ENCODE measurements around the gene ASB1. TPM values are rescaled to one million over a fixed set of nuclear protein-coding genes. Genes with fewer than 3 reads are reported as not detected.

ASB1 gene
- total and polyA plus RNA-seq, 2 donors (not counting 1 experiment from before 2014, with no cell fraction given) = 31.9 to 50.7 TPM

- no peak for DNase-seq
- peaks cover under 1% of the 10 kb centered on the region for H3K4me1 Mint-ChIP-seq
- Histone ChIP-seq H3K27ac (ENCODE audit: low read length in 2 of 2) (no peak overlapping the region), H3K4me1 (ENCODE audit: control insufficient read depth in 2 of 2, insufficient read depth in 2 of 2, low read length in 2 of 2) (no peaks in the 10 kb centered on the region), H3K4me2 (replicated peaks; ENCODE audit: low read depth, low read length, poor library complexity, severe bottlenecking) (no peak overlapping the region), H3K27me3 (replicated peaks in 1 of 4; ENCODE audit: control extremely low read depth in 1 of 4, control insufficient read depth in 3 of 4, insufficient read depth in 4 of 4, low read length in 3 of 4) (peaks cover 0 to 3% (median 0%) of the 10 kb centered on the region in 4 experiments), H3K9ac (ENCODE audit: low read length) (no peak overlapping the region), H3K79me2 (ENCODE audit: control insufficient read depth, insufficient read depth, low read length) (no peaks in the 10 kb centered on the region), H2AFZ (ENCODE audit: insufficient read depth, low read depth, low read length, poor library complexity, severe bottlenecking) (no peak overlapping the region), H3K4me3 (ENCODE audit: control extremely low read depth in 1 of 5, extremely low read depth in 1 of 5, insufficient read depth in 1 of 5, low read depth in 2 of 5, low read length in 4 of 5) (no peak overlapping the region), H3K9me3 (ENCODE audit: control extremely low read depth in 1 of 3, control insufficient read depth in 2 of 3, insufficient read depth in 1 of 3, low read length in 2 of 3) (peaks cover 0 to 25% (median 14%) of the 10 kb centered on the region in 3 donors), H4K20me1 (ENCODE audit: control insufficient read depth, insufficient read depth, low read length, poor library complexity, severe bottlenecking) (no peaks in the 10 kb centered on the region), H3K36me3 (replicated peaks in 1 of 2; ENCODE audit: control extremely low read depth in 1 of 2, control insufficient read depth in 1 of 2, extremely low read depth in 1 of 2, insufficient read depth in 2 of 2, low read length in 1 of 2) (no peaks in the 10 kb centered on the region)
- intact Hi-C loops (cut with micrococcal nuclease) = no loop called here
- TF ChIP-seq CTCF (IDR thresholded peaks at IDR 0.05) (no peak), EZH2 (IDR thresholded peaks at IDR 0.05; ENCODE audit: borderline replicate concordance, insufficient read depth, low read depth, low read length, poor library complexity, severe bottlenecking) (no peak)
- no peaks in the 10 kb centered on the region for H3K27me3 Mint-ChIP-seq
- CTCF ChIA-PET = no interaction called here
- POLR2A ChIA-PET = no interaction called here
- WGBS (ENCODE audit: insufficient coverage) = 86% methylated on average over 3 of the region's 3 CpGs
- ATAC-seq (ENCODE audit: low read depth) = no peak
- H3K9me3 Mint-ChIP-seq (ENCODE audit: insufficient read depth) = peaks cover 14% of the 10 kb centered on the region
- H3K27ac Mint-ChIP-seq = no peak overlapping the region
- H3K4me3 Mint-ChIP-seq = no peak overlapping the region
These were observed 31.2 kb downstream of the ASB1 start for GRCh38 chr2:238457927-238458324.

DNA sequence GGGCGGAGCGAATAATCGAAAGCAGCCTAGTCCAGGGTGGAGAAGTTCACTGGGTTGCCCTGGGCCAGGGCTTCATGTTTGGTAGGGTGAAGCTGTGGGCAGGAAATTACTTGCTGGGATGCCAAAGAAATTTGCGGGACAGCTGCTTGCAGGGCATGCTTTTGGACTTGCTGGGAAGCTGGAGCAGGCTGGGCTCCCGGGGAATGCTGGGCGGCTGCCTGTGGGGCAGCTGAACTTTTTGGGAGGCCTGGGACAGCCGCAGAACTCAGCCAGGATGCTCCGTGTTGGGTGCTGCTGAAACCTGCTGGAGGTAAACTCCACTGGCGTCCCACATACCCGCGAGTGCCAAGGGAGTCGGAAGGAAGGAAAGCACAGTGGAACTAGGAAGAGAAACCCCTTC is 31.9 kb downstream of the ASB1 start:
- Mint-ChIP-seq H3K9me3 (ENCODE audit: insufficient read depth) (peaks cover 14% of the 10 kb centered on the region), H3K27me3 (no peaks in the 10 kb centered on the region), H3K4me1 (peaks cover 5% of the 10 kb centered on the region), H3K4me3 (no peak overlapping the region), H3K27ac (no peak overlapping the region)
- DNase-seq (no peak), ATAC-seq (ENCODE audit: low read depth) (no peak)
- no peaks in the 10 kb centered on the region for H3K79me2 ChIP-seq (ENCODE audit: control insufficient read depth, insufficient read depth, low read length)
- WGBS (ENCODE audit: insufficient coverage) = 89% methylated on average over 11 of the region's 12 CpGs
- intact Hi-C loops (cut with micrococcal nuclease) = no loop called here
- no peak overlapping the region for H3K27ac ChIP-seq (ENCODE audit: low read length in 2 of 2)
- no peaks in the 10 kb centered on the region for H4K20me1 ChIP-seq (ENCODE audit: control insufficient read depth, insufficient read depth, low read length, poor library complexity, severe bottlenecking)
- no peak overlapping the region for H3K9ac ChIP-seq (ENCODE audit: low read length)
- no peaks in the 10 kb centered on the region for H3K4me1 ChIP-seq (ENCODE audit: control insufficient read depth in 2 of 2, insufficient read depth in 2 of 2, low read length in 2 of 2)
- no peak overlapping the region for H3K4me3 ChIP-seq (ENCODE audit: control extremely low read depth in 1 of 5, extremely low read depth in 1 of 5, insufficient read depth in 1 of 5, low read depth in 2 of 5, low read length in 4 of 5)
- ChIA-PET CTCF (no interaction called here), POLR2A (no interaction called here)
- no peak for TF ChIP-seq EZH2 (IDR thresholded peaks at IDR 0.05; ENCODE audit: borderline replicate concordance, insufficient read depth, low read depth, low read length, poor library complexity, severe bottlenecking)
- TF ChIP-seq CTCF (IDR thresholded peaks at IDR 0.05) = no peak
- H3K4me2 ChIP-seq (replicated peaks; ENCODE audit: low read depth, low read length, poor library complexity, severe bottlenecking) = no peak overlapping the region
- H3K36me3 ChIP-seq (replicated peaks in 1 of 2; ENCODE audit: control extremely low read depth in 1 of 2, control insufficient read depth in 1 of 2, extremely low read depth in 1 of 2, insufficient read depth in 2 of 2, low read length in 1 of 2) = no peaks in the 10 kb centered on the region
- H3K9me3 ChIP-seq (ENCODE audit: control extremely low read depth in 1 of 3, control insufficient read depth in 2 of 3, insufficient read depth in 1 of 3, low read length in 2 of 3) = peaks cover 0 to 25% (median 14%) of the 10 kb centered on the region in 3 donors
- H2AFZ ChIP-seq (ENCODE audit: insufficient read depth, low read depth, low read length, poor library complexity, severe bottlenecking) = no peak overlapping the region
- H3K27me3 ChIP-seq (replicated peaks in 1 of 4; ENCODE audit: control extremely low read depth in 1 of 4, control insufficient read depth in 3 of 4, insufficient read depth in 4 of 4, low read length in 3 of 4) = peaks cover 0 to 3% (median 0%) of the 10 kb centered on the region in 4 experiments

All from B cell (primary cell).